Keratinocyte (primary cell): Measurements from ENCODE around the gene CBFA2T3. TPM values are rescaled to one million over a fixed set of nuclear protein-coding genes. Genes with fewer than 3 reads are reported as not detected.

Experiments
- DNase-seq: peaks from one replicate; pipeline ENCODE4 v3.0.0-alpha.2; 2011; ENCODE audit warnings: low read depth, missing footprints, low spot score
- FAIRE-seq: peaks from 2 replicates; lab custom pipeline; 2011; peaks lifted over from hg19 to GRCh38; lab: Jason Lieb, UNC
- H2AFZ ChIP-seq: 2 replicates; pipeline ENCODE4 v1.6.0; 2012; ENCODE audit warnings: low read length, control low read depth, inconsistent platforms; ENCODE audit not compliant: control insufficient read depth
- H3K27ac ChIP-seq: 2 replicates; pipeline ENCODE4 v1.5.1; 2011; ENCODE audit warnings: low read length; ENCODE audit not compliant: control insufficient read depth, insufficient read depth
- H3K27me3 ChIP-seq: 3 replicates; pipeline ENCODE4 v1.6.0; 2011; ENCODE audit warnings: low read length; ENCODE audit not compliant: control insufficient read depth, insufficient read depth; ENCODE audit errors: extremely low read depth
- H3K36me3 ChIP-seq, 2 experiments: 2 replicates in 1 of 2; 3 replicates in 1 of 2; pipeline ENCODE4 v1.5.1; 2011; ENCODE audit warnings: low read length in 2 of 2, mild to moderate bottlenecking in 1 of 2; ENCODE audit not compliant: control insufficient read depth in 2 of 2, insufficient read depth in 2 of 2; ENCODE audit errors: extremely low read depth in 1 of 2
- H3K4me1 ChIP-seq: 3 replicates; pipeline ENCODE4 v1.5.1; 2011; ENCODE audit warnings: low read length; ENCODE audit not compliant: control insufficient read depth, insufficient read depth; ENCODE audit errors: extremely low read depth
- H3K4me2 ChIP-seq: 3 replicates; pipeline ENCODE4 v1.6.0; 2011; ENCODE audit warnings: low read depth, low read length; ENCODE audit not compliant: control insufficient read depth, insufficient read depth; ENCODE audit errors: extremely low read depth
- H3K4me3 ChIP-seq, 3 experiments: fragments of 200-600 bp in 1 of 3; sonication (generic) in 1 of 3; 2 replicates in 2 of 3; 3 replicates in 1 of 3; pipeline ENCODE4 v1.5.1; 2011 to 2016; ENCODE audit warnings: low read length in 3 of 3, mild to moderate bottlenecking in 3 of 3, control low read depth in 2 of 3, inconsistent platforms in 1 of 3, low read depth in 1 of 3, mixed read lengths in 1 of 3, mixed run types in 1 of 3, moderate library complexity in 1 of 3; ENCODE audit not compliant: control insufficient read depth in 2 of 3, insufficient read depth in 2 of 3; ENCODE audit errors: extremely low read depth in 1 of 3
- H3K79me2 ChIP-seq: 2 replicates; pipeline ENCODE4 v1.6.0; 2012; ENCODE audit warnings: low read length; ENCODE audit not compliant: control insufficient read depth, insufficient read depth
- H3K9ac ChIP-seq: 3 replicates; pipeline ENCODE4 v1.6.0; 2011; ENCODE audit warnings: low read length; ENCODE audit not compliant: control insufficient read depth, insufficient read depth; ENCODE audit errors: extremely low read depth
- H3K9me1 ChIP-seq: 3 replicates; pipeline ENCODE4 v1.6.0; 2011; ENCODE audit warnings: low read length; ENCODE audit not compliant: control insufficient read depth, insufficient read depth; ENCODE audit errors: extremely low read depth
- H3K9me3 ChIP-seq: 2 replicates; pipeline ENCODE4 v1.5.1; 2012; ENCODE audit warnings: low read depth, low read length; ENCODE audit not compliant: control insufficient read depth
- H4K20me1 ChIP-seq: 3 replicates; pipeline ENCODE4 v1.6.0; 2011; ENCODE audit warnings: low read length; ENCODE audit not compliant: control insufficient read depth, insufficient read depth; ENCODE audit errors: extremely low read depth
- EZH2 ChIP-seq: IDR thresholded peaks from one replicate; pipeline ENCODE4 v1.6.1; 2012; ENCODE audit warnings: inconsistent platforms, mild to moderate bottlenecking, low read length, moderate library complexity
- dilution Hi-C: fragments of 300-500 bp; cut with MboI; formaldehyde crosslinking; loops from one replicate; pipeline ENCODE4 v1.7.0; 2020; ENCODE audit warnings: low sequenced_read_pairs; ENCODE audit not compliant: extremely low pct_ligation_motif_present
- polyA plus RNA-seq, 5 experiments: library from polyadenylated mRNA; depleted of rRNA in 3 of 5; stranded (reverse) in 3 of 5; stranded (forward) in 1 of 5; unstranded in 1 of 5; fragments of >200 nt; gene quantifications; 1 replicate in 1 of 5; 2 replicates in 3 of 5; 3 replicates in 1 of 5; pipeline versions ENCODE4 v1.2.1 to v1.2.3, GENCODE V29; 2011 to 2012; ENCODE audit warnings: missing spikeins in 2 of 5, low read depth in 1 of 5, low replicate concordance in 1 of 5
- TF ChIP-seq, protein P1 (sequence below), 3 experiments: IDR thresholded peaks in 1 of 3; conservative IDR thresholded peaks in 1 of 3; optimal IDR thresholded peaks in 1 of 3; 2 replicates in 2 of 3; 3 replicates in 1 of 3; pipeline versions ENCODE3 to v1.5.1; 2011; ENCODE audit warnings: low read length in 3 of 3, mild to moderate bottlenecking in 3 of 3, moderate library complexity in 2 of 3, control low read depth in 1 of 3, inconsistent platforms in 1 of 3; ENCODE audit not compliant: insufficient read depth in 2 of 3; ENCODE audit errors: extremely low read depth in 1 of 3

CBFA2T3 gene
- polyA plus RNA-seq, 1 donor (not counting 4 experiments of a cell fraction or from before 2014, with no cell fraction given) = 0.08 TPM

GRCh38 chr16:88881007-88881615 lies 95.9 kb downstream of the CBFA2T3 start:
- Histone ChIP-seq H3K4me1 (peaks cover 30% of the 10 kb centered on the region), H3K79me2 (no peaks in the 10 kb centered on the region), H3K4me3 (peak overlapping the region in 2 of 3 experiments; percentile 9 to 46), H3K27ac (no peak overlapping the region), H3K36me3 (no peaks in the 10 kb centered on the region), H2AFZ (peak overlapping the region; percentile 29), H4K20me1 (no peaks in the 10 kb centered on the region), H3K27me3 (peaks cover 44% of the 10 kb centered on the region), H3K9ac (peak overlapping the region; percentile 33), H3K9me3 (no peaks in the 10 kb centered on the region), H3K4me2 (peak overlapping the region; percentile 69), H3K9me1 (no peaks in the 10 kb centered on the region)
- FAIRE-seq (no peak), DNase-seq (no peak)
- TF ChIP-seq, protein P1, sequence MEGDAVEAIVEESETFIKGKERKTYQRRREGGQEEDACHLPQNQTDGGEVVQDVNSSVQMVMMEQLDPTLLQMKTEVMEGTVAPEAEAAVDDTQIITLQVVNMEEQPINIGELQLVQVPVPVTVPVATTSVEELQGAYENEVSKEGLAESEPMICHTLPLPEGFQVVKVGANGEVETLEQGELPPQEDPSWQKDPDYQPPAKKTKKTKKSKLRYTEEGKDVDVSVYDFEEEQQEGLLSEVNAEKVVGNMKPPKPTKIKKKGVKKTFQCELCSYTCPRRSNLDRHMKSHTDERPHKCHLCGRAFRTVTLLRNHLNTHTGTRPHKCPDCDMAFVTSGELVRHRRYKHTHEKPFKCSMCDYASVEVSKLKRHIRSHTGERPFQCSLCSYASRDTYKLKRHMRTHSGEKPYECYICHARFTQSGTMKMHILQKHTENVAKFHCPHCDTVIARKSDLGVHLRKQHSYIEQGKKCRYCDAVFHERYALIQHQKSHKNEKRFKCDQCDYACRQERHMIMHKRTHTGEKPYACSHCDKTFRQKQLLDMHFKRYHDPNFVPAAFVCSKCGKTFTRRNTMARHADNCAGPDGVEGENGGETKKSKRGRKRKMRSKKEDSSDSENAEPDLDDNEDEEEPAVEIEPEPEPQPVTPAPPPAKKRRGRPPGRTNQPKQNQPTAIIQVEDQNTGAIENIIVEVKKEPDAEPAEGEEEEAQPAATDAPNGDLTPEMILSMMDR (optimal IDR thresholded peaks at IDR 0.05 in 1 of 3, IDR thresholded peaks at IDR 0.05 in 1 of 3, conservative IDR thresholded peaks at IDR 0.05 in 1 of 3; ENCODE audit: extremely low read depth in 1 of 3, insufficient read depth in 2 of 3, low read length in 3 of 3) = no peak
- TF ChIP-seq EZH2 = no peak
- dilution Hi-C loops = no loop called here

DNA sequence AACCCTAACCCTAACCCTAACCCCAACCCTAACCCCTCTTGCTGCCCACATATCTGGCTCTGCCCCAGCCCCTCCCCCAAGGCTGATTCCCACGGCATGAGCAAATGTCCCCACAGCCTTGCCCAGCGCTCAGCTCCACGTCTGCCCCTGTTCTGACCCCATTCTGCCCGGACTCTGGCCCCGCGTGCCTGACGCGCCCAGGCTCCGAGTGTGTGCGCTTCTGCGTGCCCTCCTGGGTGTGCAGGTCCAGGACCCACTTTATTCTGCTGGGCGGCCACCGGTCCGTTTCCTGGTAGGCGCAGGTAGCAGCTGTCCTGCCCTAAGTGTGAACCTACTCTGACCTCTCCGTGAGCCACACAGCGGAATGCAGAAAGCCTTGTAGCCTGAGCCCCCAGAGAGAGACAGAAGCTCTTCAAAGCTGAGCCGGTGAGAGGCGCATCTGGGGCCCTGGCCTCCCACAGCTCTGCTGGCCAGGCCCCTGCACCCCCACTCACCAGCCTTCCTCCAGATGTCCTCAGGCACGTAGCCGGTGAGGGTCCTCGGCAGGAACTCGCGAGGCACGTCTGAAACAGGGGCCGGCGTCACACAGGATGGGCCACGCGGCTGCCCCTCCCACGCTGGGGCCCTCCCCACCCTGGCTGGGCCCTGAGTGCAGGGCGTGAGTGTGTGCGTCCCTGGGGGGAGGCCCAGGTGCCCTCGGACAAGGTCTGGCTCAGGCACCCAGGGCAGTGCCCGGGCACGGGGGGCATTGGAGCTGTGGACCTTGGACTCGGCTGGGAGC lies 96.6 kb downstream of the CBFA2T3 start:
- peak overlapping the region; percentile 69 for H3K4me2 ChIP-seq
- no peak for FAIRE-seq
- H3K9me1 ChIP-seq = no peaks in the 10 kb centered on the region
- H3K27me3 ChIP-seq = peaks cover 39% of the 10 kb centered on the region
- no peaks in the 10 kb centered on the region for H3K36me3 ChIP-seq
- peak overlapping the region; percentile 29 for H2AFZ ChIP-seq
- DNase-seq = no peak
- TF ChIP-seq, protein P1 (optimal IDR thresholded peaks at IDR 0.05 in 1 of 3, IDR thresholded peaks at IDR 0.05 in 1 of 3, conservative IDR thresholded peaks at IDR 0.05 in 1 of 3; ENCODE audit: extremely low read depth in 1 of 3, insufficient read depth in 2 of 3, low read length in 3 of 3) = no peak
- no peak for TF ChIP-seq EZH2
- H3K27ac ChIP-seq = no peak overlapping the region
- dilution Hi-C loops = no loop called here
- no peaks in the 10 kb centered on the region for H3K9me3 ChIP-seq
- peak overlapping the region in 1 of 3 experiments; percentile 46 for H3K4me3 ChIP-seq
- peaks cover 30% of the 10 kb centered on the region for H3K4me1 ChIP-seq
- no peaks in the 10 kb centered on the region for H3K79me2 ChIP-seq
- H4K20me1 ChIP-seq = no peaks in the 10 kb centered on the region
- H3K9ac ChIP-seq = peak overlapping the region; percentile 33
